HG03558 (cell line): ENCODE results near the gene BAIAP2L2.
"Not testable (repeated sequence)": the region's sequence is repeated elsewhere in the genome, so short reads cannot be mapped to it uniquely, and the experiment has no call there.

ENCODE experiments used
- ATAC-seq: cut with Tn5 transposase; IDR thresholded peaks from one replicate; pipeline ENCODE4 v1.9.1; 2021; ENCODE audit warnings: moderate number of reproducible peaks; ENCODE audit not compliant: unreplicated experiment; ENCODE audit errors: extremely low read depth

The BAIAP2L2 gene

GRCh38 chr22:38043151-38044039 is 67.1 kb downstream of the BAIAP2L2 start:
- no peak for ATAC-seq

GRCh38 chr22:38042488-38042790 is 68.0 kb downstream of the BAIAP2L2 start:
- ATAC-seq: no peak

- no peak for ATAC-seq
Measured at GRCh38 chr22:38041760-38042487, 68.6 kb downstream of the BAIAP2L2 start.

GRCh38 chr22:38040953-38041759 is 69.3 kb downstream of the BAIAP2L2 start:
- ATAC-seq: no peak

- no peak for ATAC-seq
Measured at GRCh38 chr22:38038890-38039812, 71.3 kb downstream of the BAIAP2L2 start.

- no peak for ATAC-seq
Measured at GRCh38 chr22:38038426-38038825, 72.1 kb downstream of the BAIAP2L2 start.

- ATAC-seq: not testable (repeated sequence)
Measured at GRCh38 chr22:38037367-38038150, 72.9 kb downstream of the BAIAP2L2 start.

GRCh38 chr22:38036392-38037062 is 74.0 kb downstream of the BAIAP2L2 start:
- no peak for ATAC-seq

GRCh38 chr22:38035530-38035885 is 75.0 kb downstream of the BAIAP2L2 start:
- no peak for ATAC-seq
